GM13976 (cell line): ENCODE measurements around the gene LIN52.

Experiments used
- DNase-seq: peaks from one replicate; pipeline ENCODE4 v3.0.0; 2012; ENCODE audit warnings: low spot score
- CTCF ChIP-seq: IDR thresholded peaks from 2 replicates; pipeline ENCODE4 v1.5.1; 2012; ENCODE audit warnings: borderline replicate concordance, mild to moderate bottlenecking; ENCODE audit not compliant: insufficient read depth; ENCODE audit errors: extremely low read depth, missing control alignments, control extremely low read depth
- in situ Hi-C: fragments of 300-500 bp; cut with MboI; formaldehyde crosslinking; loops from one replicate; pipeline ENCODE4 v1.12.0; 2022; ENCODE audit warnings: low sequenced_read_pairs, mixed read lengths, inconsistent platforms; ENCODE audit not compliant: unreplicated experiment

The LIN52 gene

DNA sequence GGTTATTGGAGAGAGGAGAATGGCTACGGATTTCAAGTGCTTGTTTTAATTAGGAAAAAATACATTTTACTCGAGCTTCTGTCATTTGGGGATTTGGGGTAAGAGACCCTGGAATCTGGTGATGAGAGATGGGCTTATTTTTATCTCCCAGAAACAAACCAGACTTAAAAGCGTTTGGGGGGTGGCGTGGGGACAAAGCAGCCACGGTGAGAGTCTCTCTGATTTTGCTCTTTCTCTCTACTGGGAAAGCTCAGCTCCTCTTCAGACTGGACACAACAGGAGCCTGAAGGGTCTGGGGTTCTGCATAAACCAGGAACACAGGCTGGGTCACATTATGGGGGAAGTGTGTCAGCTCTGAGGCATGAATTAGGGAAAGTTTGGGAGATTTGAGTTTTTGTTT is 158.3 kb downstream of the LIN52 start:
- TF ChIP-seq CTCF: no peak
- no peak for DNase-seq
- in situ Hi-C loops: no loop called here

DNA sequence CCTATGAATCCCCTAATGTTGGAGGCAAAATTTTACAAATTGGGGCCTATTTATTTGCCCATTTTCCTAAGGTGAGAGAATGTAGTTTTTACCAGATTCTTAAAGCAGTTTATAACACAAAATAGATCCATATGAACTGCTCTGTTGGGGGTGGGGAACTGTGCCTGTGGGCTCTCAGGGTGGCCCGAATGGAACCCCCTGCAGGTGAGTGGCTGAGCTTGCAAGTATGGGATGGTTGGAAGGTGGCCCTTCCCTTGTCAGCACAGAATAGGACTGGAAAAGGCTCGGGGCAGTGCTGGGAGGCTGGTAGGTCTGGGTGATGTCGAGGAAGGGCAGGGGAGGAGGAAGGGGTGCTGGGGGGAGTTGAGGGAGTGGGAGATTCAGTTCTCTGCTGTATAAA is 159.4 kb downstream of the LIN52 start:
- DNase-seq: no peak
- in situ Hi-C loops: no loop called here
- no peak for TF ChIP-seq CTCF

GRCh38 chr14:74245292-74245691 is 160.5 kb downstream of the LIN52 start:
- in situ Hi-C loops: no loop called here
- DNase-seq: no peak
- no peak for TF ChIP-seq CTCF

GRCh38 chr14:74246542-74246941 is 161.8 kb downstream of the LIN52 start:
- no peak for DNase-seq
- in situ Hi-C loops: no loop called here
- no peak for TF ChIP-seq CTCF

- in situ Hi-C loops: no loop called here
- no peak for DNase-seq
- TF ChIP-seq CTCF: no peak
These were observed 163.3 kb downstream of the LIN52 start for GRCh38 chr14:74248017-74248416.

GRCh38 chr14:74249433-74250375 is 164.9 kb downstream of the LIN52 start:
- in situ Hi-C loops: loop anchor here (5.0 kb wide), 1 partner anchor 137 kb away; no protein-coding TSS in a partner anchor
- no peak for DNase-seq
- no peak for TF ChIP-seq CTCF
